Endothelial cell (in vitro differentiated cells): Measurements from ENCODE around the gene GPR176. TPM values are rescaled to one million over a fixed set of nuclear protein-coding genes. Genes with fewer than 3 reads are reported as not detected.

Experiments
- DNase-seq: peaks from one replicate; pipeline ENCODE4 v3.0.0; 2021; ENCODE audit warnings: low spot score
- H3K27ac Mint-ChIP-seq: one replicate; pipeline ENCODE4 v1.8.0; 2021; ENCODE audit warnings: mixed read lengths, inconsistent platforms; ENCODE audit not compliant: unreplicated experiment
- H3K27me3 Mint-ChIP-seq: one replicate; pipeline ENCODE4 v1.8.0; 2021; ENCODE audit warnings: mild to moderate bottlenecking, moderate library complexity, mixed read lengths, inconsistent platforms; ENCODE audit not compliant: unreplicated experiment
- H3K36me3 Mint-ChIP-seq: one replicate; pipeline ENCODE4 v1.8.0; 2021; ENCODE audit warnings: mild to moderate bottlenecking, low read depth, mixed read lengths, inconsistent platforms; ENCODE audit not compliant: unreplicated experiment
- H3K4me1 Mint-ChIP-seq: one replicate; pipeline ENCODE4 v1.8.0; 2021; ENCODE audit warnings: mild to moderate bottlenecking, mixed read lengths, inconsistent platforms; ENCODE audit not compliant: unreplicated experiment
- H3K4me3 Mint-ChIP-seq: one replicate; pipeline ENCODE4 v1.8.0; 2021; ENCODE audit warnings: mild to moderate bottlenecking, mixed read lengths, inconsistent platforms; ENCODE audit not compliant: unreplicated experiment
- H3K9me3 Mint-ChIP-seq: one replicate; pipeline ENCODE4 v1.8.0; 2021; ENCODE audit warnings: mixed read lengths, inconsistent platforms; ENCODE audit not compliant: unreplicated experiment
- total RNA-seq: library from RNA; stranded (reverse); fragmentation: NEBNext Ultra II Directional; extraction: Animal tissue kit (Norgen Biotek cat#: 25700); gene quantifications from one replicate; pipeline ENCODE4 v1.2.1, GENCODE V29; 2021; ENCODE audit not compliant: unreplicated experiment
- TF ChIP-seq, protein P1 (sequence below): fragments of 200-600 bp; sonication (generic); IDR thresholded peaks from one replicate; pipeline ENCODE4 v1.5.0; 2021; ENCODE audit warnings: antibody characterized with exemption; ENCODE audit not compliant: unreplicated experiment

The GPR176 gene
- total RNA-seq, 1 donor from 2014 or later, result 2.4 TPM

DNA sequence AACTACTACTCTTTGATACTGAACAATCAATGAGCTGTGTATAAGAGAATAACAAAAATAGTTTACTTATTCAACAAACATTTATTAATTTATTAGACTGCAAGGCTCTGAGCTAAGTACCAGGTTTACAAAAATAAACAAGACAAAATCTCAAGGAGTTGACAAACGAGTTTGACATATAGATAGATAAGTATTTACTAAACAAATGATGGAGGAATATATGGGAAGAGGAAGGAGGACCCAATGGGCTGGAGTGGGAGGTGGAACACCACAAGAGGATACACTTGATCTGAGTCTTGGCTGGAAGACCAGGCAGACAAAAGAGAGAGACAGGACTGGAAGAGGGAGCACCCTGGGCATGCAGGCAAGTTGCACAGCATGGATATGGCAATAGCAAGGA, 89.9 kb downstream of the GPR176 start:
- H3K27ac Mint-ChIP-seq, result no peak overlapping the region
- TF ChIP-seq, protein P1, sequence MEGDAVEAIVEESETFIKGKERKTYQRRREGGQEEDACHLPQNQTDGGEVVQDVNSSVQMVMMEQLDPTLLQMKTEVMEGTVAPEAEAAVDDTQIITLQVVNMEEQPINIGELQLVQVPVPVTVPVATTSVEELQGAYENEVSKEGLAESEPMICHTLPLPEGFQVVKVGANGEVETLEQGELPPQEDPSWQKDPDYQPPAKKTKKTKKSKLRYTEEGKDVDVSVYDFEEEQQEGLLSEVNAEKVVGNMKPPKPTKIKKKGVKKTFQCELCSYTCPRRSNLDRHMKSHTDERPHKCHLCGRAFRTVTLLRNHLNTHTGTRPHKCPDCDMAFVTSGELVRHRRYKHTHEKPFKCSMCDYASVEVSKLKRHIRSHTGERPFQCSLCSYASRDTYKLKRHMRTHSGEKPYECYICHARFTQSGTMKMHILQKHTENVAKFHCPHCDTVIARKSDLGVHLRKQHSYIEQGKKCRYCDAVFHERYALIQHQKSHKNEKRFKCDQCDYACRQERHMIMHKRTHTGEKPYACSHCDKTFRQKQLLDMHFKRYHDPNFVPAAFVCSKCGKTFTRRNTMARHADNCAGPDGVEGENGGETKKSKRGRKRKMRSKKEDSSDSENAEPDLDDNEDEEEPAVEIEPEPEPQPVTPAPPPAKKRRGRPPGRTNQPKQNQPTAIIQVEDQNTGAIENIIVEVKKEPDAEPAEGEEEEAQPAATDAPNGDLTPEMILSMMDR, result no peak

DNA sequence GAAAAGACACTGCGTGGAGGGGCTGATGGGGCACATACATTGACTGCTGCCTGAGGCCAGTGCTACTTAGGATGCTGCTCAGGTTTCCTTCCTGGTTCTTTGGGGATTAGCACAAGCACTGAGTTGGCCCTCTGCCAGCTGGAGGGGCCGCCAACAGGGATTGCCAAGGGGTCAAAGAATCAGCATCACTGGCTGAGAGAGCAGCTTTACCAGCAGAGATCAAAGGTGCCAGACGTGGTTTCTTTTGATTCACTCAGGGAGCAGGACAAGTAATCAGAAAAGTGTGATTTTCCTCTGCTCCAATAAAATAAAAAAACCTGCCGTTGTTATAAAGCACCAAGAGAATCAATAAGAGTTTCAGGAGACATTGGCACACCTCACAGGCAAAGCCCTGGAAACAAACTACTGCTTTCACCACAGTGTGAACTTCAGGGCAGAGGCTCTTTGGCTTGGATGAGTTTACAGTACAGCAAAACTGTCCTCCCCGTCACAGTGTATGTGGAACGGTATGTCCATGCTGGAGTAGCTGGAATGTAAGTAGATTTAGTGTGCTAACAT, 91.6 kb downstream of the GPR176 start:
- DNase-seq, result no peak
- no peaks in the 10 kb centered on the region for H3K4me1 Mint-ChIP-seq

More for the DNA sequence above, 89.9 kb downstream of the GPR176 start:
- Mint-ChIP-seq H3K4me3 (no peak overlapping the region), H3K4me1 (no peaks in the 10 kb centered on the region), H3K9me3 (no peaks in the 10 kb centered on the region), H3K36me3 (no peaks in the 10 kb centered on the region), H3K27me3 (peaks cover 2% of the 10 kb centered on the region)
- DNase-seq, result no peak

DNA sequence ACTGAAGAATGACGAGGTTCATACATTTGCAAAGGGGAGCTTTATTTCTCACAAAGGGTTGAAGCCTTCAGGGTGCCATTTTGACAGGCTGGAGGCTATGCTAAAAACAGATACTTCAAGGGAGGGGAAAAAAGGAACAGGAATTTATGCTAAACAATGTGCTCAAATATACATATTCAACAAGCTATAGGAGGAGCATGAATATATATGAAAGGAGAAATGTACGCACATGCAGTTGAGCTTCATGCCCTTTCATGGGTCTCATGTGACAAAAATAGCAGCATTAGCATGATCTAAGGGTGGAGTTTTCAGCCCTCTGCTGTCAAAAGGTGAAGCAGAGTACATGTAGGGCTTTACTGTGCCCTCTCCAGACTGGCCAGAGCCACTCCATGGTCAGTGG, 93.1 kb downstream of the GPR176 start:
- Mint-ChIP-seq H3K4me1 (no peaks in the 10 kb centered on the region), H3K27ac (no peak overlapping the region), H3K27me3 (peaks cover 1% of the 10 kb centered on the region), H3K9me3 (no peaks in the 10 kb centered on the region), H3K36me3 (no peaks in the 10 kb centered on the region), H3K4me3 (no peak overlapping the region)
- TF ChIP-seq, protein P1, result no peak
- no peak for DNase-seq

More for the DNA sequence above, 91.6 kb downstream of the GPR176 start:
- Mint-ChIP-seq H3K27me3 (peaks cover 2% of the 10 kb centered on the region), H3K27ac (no peak overlapping the region), H3K36me3 (no peaks in the 10 kb centered on the region), H3K9me3 (no peaks in the 10 kb centered on the region), H3K4me3 (no peak overlapping the region)
- TF ChIP-seq, protein P1, result no peak

DNA sequence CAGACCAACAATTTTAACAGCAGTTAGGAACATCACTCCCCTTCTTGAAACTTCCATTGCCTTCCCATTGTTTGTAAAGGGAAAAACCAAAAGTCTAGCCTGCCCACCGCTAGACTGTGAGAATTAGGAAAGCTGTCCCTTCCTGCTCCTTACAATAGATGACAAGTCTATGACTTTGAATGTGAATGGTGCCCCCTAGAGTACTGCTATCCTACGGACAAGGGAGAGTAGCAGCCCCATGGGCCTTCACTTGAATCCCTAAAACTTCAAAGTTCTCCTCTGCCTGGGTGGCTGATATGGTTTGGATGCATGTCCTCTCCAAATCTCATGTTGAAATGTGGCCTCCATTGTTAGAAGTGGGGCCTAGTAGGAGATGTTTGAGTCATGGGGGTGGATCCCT, 96.4 kb downstream of the GPR176 start:
- H3K27ac Mint-ChIP-seq, result no peak overlapping the region
- H3K36me3 Mint-ChIP-seq, result no peaks in the 10 kb centered on the region
- no peak for DNase-seq
- no peak overlapping the region for H3K4me3 Mint-ChIP-seq
- no peaks in the 10 kb centered on the region for H3K9me3 Mint-ChIP-seq
- TF ChIP-seq, protein P1, result no peak
- H3K4me1 Mint-ChIP-seq, result peaks cover 2% of the 10 kb centered on the region
- peaks cover 1% of the 10 kb centered on the region for H3K27me3 Mint-ChIP-seq

DNA sequence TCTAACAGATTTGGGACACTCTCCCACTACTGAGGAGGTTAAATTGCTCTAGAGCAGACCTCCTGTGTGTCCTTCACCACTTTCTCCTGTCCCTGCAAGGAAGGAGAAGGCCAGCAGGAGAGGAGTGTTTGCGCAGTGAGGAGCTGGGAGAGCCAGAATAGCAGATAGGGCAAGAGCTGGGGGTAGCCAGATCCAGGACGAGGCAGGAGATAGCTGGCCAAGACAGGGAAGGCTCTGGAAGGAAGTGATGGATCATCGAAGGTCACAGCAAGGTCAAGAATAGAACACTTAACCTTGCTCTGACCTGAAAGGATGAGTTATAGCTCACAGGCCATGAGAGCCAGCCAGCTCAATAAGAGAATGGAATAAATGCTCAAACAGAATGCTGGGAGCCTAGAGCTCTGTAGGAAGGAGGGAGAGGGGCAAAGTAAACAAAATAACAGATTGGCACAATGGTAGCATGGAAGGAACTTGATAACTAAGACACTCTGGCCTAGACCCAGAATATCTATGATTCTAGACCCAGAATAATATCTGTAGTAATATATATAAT, 99.9 kb downstream of the GPR176 start:
- Mint-ChIP-seq H3K27me3 (no peaks in the 10 kb centered on the region), H3K9me3 (no peaks in the 10 kb centered on the region), H3K36me3 (no peaks in the 10 kb centered on the region), H3K4me3 (no peak overlapping the region), H3K27ac (no peak overlapping the region), H3K4me1 (peaks cover 2% of the 10 kb centered on the region)
- TF ChIP-seq, protein P1, result no peak
- no peak for DNase-seq
